Transverse colon (tissue), 4 donors: ENCODE measurements around the gene TENT4B.

Source experiments
- CTCF ChIP-seq, 5 experiments: fragments of 200-600 bp in 3 of 5; fragments of 450-650 bp in 2 of 5; sonication (generic) in 3 of 5; IDR thresholded peaks; 1 replicate in 2 of 5; 2 replicates in 3 of 5; pipeline ENCODE4 v1.5.1; 2016 to 2017; ENCODE audit warnings: antibody characterized with exemption in 5 of 5, inconsistent platforms in 3 of 5, mild to moderate bottlenecking in 2 of 5, moderate library complexity in 1 of 5
- EP300 ChIP-seq: sonication (generic); formaldehyde crosslinking; IDR thresholded peaks from one replicate; pipeline ENCODE4 v1.6.1; 2017; ENCODE audit warnings: antibody characterized with exemption, low read depth
- POLR2A ChIP-seq: fragments of 450-650 bp; IDR thresholded peaks from one replicate; pipeline ENCODE4 v1.6.1; 2016; ENCODE audit warnings: antibody characterized with exemption, mild to moderate bottlenecking, moderate library complexity
- POLR2AphosphoS5 ChIP-seq, 3 donors: sonication (generic); formaldehyde crosslinking; IDR thresholded peaks; one replicate each; pipeline ENCODE4 v1.6.1; 2016; ENCODE audit warnings: antibody characterized with exemption in 3 of 3

DNA sequence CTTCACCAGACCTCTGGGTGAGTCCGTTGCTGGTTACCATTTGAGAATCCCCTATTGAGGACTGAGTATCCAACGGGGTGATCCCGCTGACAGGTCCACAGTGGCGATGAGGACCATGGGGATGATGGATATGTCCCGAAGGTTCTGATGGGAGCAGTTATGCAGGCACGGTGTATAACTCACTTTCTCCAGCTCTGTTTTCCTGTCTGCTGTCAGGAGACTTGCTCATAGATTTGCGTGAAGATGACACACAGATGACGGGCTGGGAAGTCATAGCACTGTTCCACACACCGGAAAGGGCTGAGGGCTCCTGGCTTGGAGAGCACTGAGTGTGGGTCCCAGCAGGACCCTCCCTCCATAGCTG lies 91.0 kb downstream of the TENT4B start:
- TF ChIP-seq CTCF (IDR thresholded peaks at IDR 0.05): no peak
- TF ChIP-seq POLR2AphosphoS5 (IDR thresholded peaks at IDR 0.05): no peak
- TF ChIP-seq POLR2A: no peak
- no peak for TF ChIP-seq EP300
